ENCODE results near the gene MTO1. TPM values are rescaled to one million over a fixed set of nuclear protein-coding genes. Genes with fewer than 3 reads are reported as not detected.
A peak's percentile ranks its signal among the peaks of the same experiment; 100 is the strongest.

Gene MTO1, protein sequence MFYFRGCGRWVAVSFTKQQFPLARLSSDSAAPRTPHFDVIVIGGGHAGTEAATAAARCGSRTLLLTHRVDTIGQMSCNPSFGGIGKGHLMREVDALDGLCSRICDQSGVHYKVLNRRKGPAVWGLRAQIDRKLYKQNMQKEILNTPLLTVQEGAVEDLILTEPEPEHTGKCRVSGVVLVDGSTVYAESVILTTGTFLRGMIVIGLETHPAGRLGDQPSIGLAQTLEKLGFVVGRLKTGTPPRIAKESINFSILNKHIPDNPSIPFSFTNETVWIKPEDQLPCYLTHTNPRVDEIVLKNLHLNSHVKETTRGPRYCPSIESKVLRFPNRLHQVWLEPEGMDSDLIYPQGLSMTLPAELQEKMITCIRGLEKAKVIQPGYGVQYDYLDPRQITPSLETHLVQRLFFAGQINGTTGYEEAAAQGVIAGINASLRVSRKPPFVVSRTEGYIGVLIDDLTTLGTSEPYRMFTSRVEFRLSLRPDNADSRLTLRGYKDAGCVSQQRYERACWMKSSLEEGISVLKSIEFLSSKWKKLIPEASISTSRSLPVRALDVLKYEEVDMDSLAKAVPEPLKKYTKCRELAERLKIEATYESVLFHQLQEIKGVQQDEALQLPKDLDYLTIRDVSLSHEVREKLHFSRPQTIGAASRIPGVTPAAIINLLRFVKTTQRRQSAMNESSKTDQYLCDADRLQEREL
- total RNA-seq (10 to 100 TPM; 35.4 to 37.0 TPM), polyA plus RNA-seq (ENCODE audit: insufficient read depth, low read depth, low replicate concordance) (52.0 TPM)
- long read RNA-seq, donor 1, full-length matches to known transcripts, result 2 of 15,682 reads
- long read RNA-seq, donor 1, partial matches to known transcripts, result 15,084 of 15,682 reads
- long read RNA-seq, donor 1, other reads (novel, unspliced or antisense), result 596 of 15,682 reads
- long read RNA-seq, donor 2, full-length matches to known transcripts, result 3 of 8,927 reads
- long read RNA-seq, donor 2, partial matches to known transcripts, result 8,705 of 8,927 reads
- long read RNA-seq, donor 2, other reads (novel, unspliced or antisense), result 219 of 8,927 reads

DNA sequence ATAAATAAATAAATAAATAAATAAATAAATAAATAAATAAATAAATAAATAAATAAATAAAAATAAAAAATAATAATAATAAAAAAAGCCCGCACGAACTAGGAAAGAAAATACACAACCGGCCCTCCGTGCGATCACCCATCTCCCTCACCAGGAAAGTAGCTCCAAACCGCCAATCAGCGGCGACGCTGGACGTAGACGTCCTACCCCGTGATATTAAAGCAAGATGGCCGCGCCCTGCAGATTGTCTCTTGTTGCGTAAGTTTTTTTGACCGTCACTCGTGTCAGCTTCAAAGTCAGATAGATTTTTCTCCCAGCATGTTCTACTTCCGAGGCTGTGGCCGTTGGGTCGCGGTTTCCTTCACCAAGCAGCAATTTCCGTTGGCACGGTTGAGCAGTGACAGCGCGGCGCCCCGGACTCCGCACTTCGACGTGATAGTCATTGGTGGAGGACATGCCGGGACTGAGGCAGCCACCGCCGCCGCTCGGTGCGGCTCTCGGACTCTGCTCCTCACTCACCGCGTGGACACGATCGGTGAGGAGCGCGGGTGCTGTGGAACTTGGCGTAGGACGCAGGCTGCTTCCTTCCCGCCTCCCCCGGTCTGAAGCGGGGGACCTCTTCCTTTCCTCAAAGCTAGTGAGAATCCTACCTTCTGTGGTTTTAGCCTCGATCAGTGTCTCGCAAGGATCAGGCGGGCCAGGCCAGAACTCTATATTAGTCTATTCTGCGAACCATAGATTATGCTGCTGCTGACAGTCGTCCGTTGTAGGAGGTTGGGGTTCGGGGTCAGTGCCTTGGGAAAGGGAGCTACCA lies at the start of gene MTO1:
Gene MTO1, plus strand, starts transcription at position 201 of the 814 bp plus-strand sequence. Its CDS starts 118 bp downstream, at position 319.
- Histone ChIP-seq H3K4me3 (peak within 1 kb of the TSS; percentile 92 to 100), H3K36me3 (ENCODE audit: low read depth, missing control alignments) (no peaks in the 10 kb centered on the region), H3K4me1 (peaks cover 10% of the 10 kb centered on the region), H3K27ac (peak within 1 kb of the TSS; percentile 95), H3K9me3 (no peaks in the 10 kb centered on the region), H3K27me3 (no peaks in the 10 kb centered on the region)
- intact Hi-C loops (cut with DNase I; ENCODE audit: low total_unique reads), result no loop called here
- TF ChIP-seq, protein P1, sequence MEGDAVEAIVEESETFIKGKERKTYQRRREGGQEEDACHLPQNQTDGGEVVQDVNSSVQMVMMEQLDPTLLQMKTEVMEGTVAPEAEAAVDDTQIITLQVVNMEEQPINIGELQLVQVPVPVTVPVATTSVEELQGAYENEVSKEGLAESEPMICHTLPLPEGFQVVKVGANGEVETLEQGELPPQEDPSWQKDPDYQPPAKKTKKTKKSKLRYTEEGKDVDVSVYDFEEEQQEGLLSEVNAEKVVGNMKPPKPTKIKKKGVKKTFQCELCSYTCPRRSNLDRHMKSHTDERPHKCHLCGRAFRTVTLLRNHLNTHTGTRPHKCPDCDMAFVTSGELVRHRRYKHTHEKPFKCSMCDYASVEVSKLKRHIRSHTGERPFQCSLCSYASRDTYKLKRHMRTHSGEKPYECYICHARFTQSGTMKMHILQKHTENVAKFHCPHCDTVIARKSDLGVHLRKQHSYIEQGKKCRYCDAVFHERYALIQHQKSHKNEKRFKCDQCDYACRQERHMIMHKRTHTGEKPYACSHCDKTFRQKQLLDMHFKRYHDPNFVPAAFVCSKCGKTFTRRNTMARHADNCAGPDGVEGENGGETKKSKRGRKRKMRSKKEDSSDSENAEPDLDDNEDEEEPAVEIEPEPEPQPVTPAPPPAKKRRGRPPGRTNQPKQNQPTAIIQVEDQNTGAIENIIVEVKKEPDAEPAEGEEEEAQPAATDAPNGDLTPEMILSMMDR (IDR thresholded peaks at IDR 0.05), result no peak
- TF ChIP-seq POLR2A (IDR thresholded peaks at IDR 0.05), result no peak
- WGBS, 2 donors, result 0 to 1% methylated on average over 35 to 55 of the region's 55 CpGs
- DNase-seq, result peak; percentile 96

DNA sequence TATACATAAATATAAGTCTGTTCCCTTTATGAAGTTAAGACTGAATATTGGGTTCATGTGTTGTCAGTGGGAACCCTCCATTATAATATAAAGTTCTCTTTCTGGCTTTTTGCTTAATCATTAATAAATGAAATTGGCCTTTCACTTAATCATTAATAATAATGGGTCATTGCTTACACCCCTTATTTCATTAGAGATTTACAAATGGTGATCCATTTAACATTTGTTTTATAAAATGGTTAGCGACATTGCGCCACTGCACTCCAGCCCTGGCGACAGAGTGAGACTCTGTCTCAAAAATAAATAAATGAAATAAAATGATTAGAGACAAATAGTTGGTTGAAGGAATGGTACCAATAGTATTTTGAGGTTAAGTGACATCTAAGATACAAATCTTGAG lies 48.4 kb upstream of the MTO1 start:
- no peak for TF ChIP-seq POLR2A (IDR thresholded peaks at IDR 0.05)
- TF ChIP-seq, protein P1 (IDR thresholded peaks at IDR 0.05), result no peak
- intact Hi-C loops (cut with DNase I; ENCODE audit: low total_unique reads), result no loop called here
- Histone ChIP-seq H3K27ac (no peak overlapping the region), H3K9me3 (no peaks in the 10 kb centered on the region), H3K4me1 (no peaks in the 10 kb centered on the region), H3K36me3 (ENCODE audit: low read depth, missing control alignments) (no peaks in the 10 kb centered on the region), H3K27me3 (no peaks in the 10 kb centered on the region), H3K4me3 (no peak overlapping the region)
- WGBS, 2 donors, result 81 to 84% methylated on average over 3 of the region's 3 CpGs
- no peak for DNase-seq

DNA sequence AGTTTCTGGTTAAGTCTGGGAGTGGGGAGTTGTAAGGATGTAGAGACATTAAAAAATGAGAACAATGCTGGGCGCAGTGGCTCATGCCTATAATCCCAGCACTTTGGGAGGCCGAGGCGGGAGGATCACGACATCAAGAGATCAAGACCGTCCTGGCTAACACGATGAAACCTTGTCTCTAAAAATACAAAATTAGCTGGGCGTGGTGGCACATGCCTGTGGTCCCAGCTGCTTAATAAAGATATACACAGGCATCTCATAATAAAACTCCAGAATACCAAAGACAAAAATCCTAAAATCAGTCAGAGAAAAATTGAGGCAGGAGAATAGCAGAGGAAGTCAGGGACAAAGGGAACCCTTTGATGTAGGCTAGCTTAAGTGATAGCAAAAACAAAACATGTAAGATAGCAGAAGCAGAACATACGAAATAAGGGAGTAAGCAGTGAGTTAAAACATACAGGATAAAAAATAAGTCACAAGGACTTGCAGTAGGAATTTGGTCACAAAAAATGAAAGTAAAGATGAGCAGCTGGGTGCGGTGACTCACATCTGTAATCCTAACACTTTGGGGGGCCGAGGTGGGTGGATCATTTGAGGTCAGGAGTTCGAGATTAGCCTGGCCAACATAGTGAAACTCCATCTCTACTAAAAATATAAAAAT lies 43.3 kb upstream of the MTO1 start:
- Histone ChIP-seq H3K36me3 (ENCODE audit: low read depth, missing control alignments) (no peaks in the 10 kb centered on the region), H3K9me3 (no peaks in the 10 kb centered on the region), H3K4me1 (no peaks in the 10 kb centered on the region), H3K4me3 (no peak overlapping the region), H3K27me3 (no peaks in the 10 kb centered on the region), H3K27ac (no peak overlapping the region)
- no peak for DNase-seq
- WGBS, 2 donors, result 85 to 86% methylated on average over 11 of the region's 11 CpGs
- intact Hi-C loops (cut with DNase I; ENCODE audit: low total_unique reads), result no loop called here
- TF ChIP-seq, protein P1 (IDR thresholded peaks at IDR 0.05), result no peak
- no peak for TF ChIP-seq POLR2A (IDR thresholded peaks at IDR 0.05)

DNA sequence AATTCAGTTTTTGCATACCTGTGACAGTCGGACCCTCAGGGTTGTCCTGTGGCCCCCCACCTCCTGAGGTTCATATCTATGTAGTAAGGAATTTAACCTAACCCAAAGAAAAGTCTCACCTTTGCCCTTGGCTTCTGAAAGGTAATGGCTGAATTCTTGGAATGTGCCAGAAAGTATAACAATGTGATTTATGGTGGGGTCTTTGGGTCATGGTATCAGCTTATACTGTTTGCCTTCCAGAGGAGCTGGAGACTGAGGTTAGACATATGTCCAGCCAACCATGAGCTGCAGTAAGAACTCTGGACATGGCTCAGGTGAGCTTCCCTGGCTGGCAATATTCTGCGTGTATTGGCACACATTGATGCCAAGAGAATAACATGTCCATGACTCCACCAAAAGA lies 40.0 kb upstream of the MTO1 start:
- no peak for TF ChIP-seq POLR2A (IDR thresholded peaks at IDR 0.05)
- TF ChIP-seq, protein P1 (IDR thresholded peaks at IDR 0.05), result no peak
- no peak for DNase-seq

More for the DNA sequence above, 40.0 kb upstream of the MTO1 start:
- no peak overlapping the region for H3K4me3 ChIP-seq
- 66 to 76% methylated on average over 2 of the region's 2 CpGs for WGBS, 2 donors
- intact Hi-C loops (cut with DNase I; ENCODE audit: low total_unique reads), result no loop called here
- H3K4me1 ChIP-seq, result no peaks in the 10 kb centered on the region
- no peak overlapping the region for H3K27ac ChIP-seq
- no peaks in the 10 kb centered on the region for H3K36me3 ChIP-seq (ENCODE audit: low read depth, missing control alignments)
- H3K9me3 ChIP-seq, result no peaks in the 10 kb centered on the region
- no peaks in the 10 kb centered on the region for H3K27me3 ChIP-seq

Data from testis (tissue), 5 donors.